CD14-positive monocyte (primary cell): Measurements from ENCODE around the gene IER3IP1. TPM values are rescaled to one million over a fixed set of nuclear protein-coding genes. Genes with fewer than 3 reads are reported as not detected.
A peak's percentile ranks its signal among the peaks of the same experiment; 100 is the strongest.
"Not testable (repeated sequence)": the region's sequence is repeated elsewhere in the genome, so short reads cannot be mapped to it uniquely, and the experiment has no call there.

Source experiments
- DNase-seq, 3 donors: peaks; one replicate each; pipeline ENCODE4 v3.0.0-alpha.2; 2011 to 2022
- H2AFZ ChIP-seq: 2 replicates; pipeline ENCODE4 v1.6.0; 2012; ENCODE audit warnings: mild to moderate bottlenecking, low read depth, low read length, inconsistent platforms; ENCODE audit not compliant: insufficient read depth, poor library complexity, severe bottlenecking
- H3K27ac ChIP-seq, 2 donors: 1 replicate in 1 of 2; 2 replicates in 1 of 2; pipeline ENCODE4 v1.5.1; 2012 to 2013; ENCODE audit warnings: low read length in 2 of 2, control low read depth in 1 of 2, inconsistent platforms in 1 of 2, low read depth in 1 of 2, mild to moderate bottlenecking in 1 of 2
- H3K27me3 ChIP-seq, 2 donors: one replicate each; pipeline versions ENCODE4 v1.6.0 to v1.6.1; 2011 to 2013; ENCODE audit warnings: low read length in 2 of 2; ENCODE audit not compliant: control insufficient read depth in 2 of 2, insufficient read depth in 2 of 2
- H3K36me3 ChIP-seq, 2 donors: replicated peaks in 1 of 2; 1 replicate in 1 of 2; 2 replicates in 1 of 2; pipeline versions ENCODE4 v1.5.1 to v1.6.1; 2012 to 2013; ENCODE audit warnings: low read length in 2 of 2, control low read depth in 1 of 2, inconsistent platforms in 1 of 2, mild to moderate bottlenecking in 1 of 2; ENCODE audit not compliant: insufficient read depth in 2 of 2, control insufficient read depth in 1 of 2
- H3K4me1 ChIP-seq, 2 donors: 1 replicate in 1 of 2; 2 replicates in 1 of 2; pipeline versions ENCODE4 v1.5.1 to v1.6.1; 2012 to 2013; ENCODE audit warnings: low read length in 2 of 2, control low read depth in 1 of 2, inconsistent platforms in 1 of 2, mild to moderate bottlenecking in 1 of 2, moderate library complexity in 1 of 2; ENCODE audit not compliant: insufficient read depth in 2 of 2, control insufficient read depth in 1 of 2
- H3K4me2 ChIP-seq: replicated peaks from 2 replicates; pipeline ENCODE3; 2012; ENCODE audit warnings: low read length, moderate library complexity, mild to moderate bottlenecking; ENCODE audit not compliant: poor library complexity, severe bottlenecking; ENCODE audit errors: extremely low read depth
- H3K4me3 ChIP-seq, 3 experiments: fragments of 200-600 bp in 1 of 3; sonication (generic) in 1 of 3; replicated peaks in 1 of 3; 1 replicate in 2 of 3; 2 replicates in 1 of 3; pipeline ENCODE4 v1.5.1; 2011 to 2013; ENCODE audit warnings: low read length in 3 of 3, mild to moderate bottlenecking in 3 of 3, control low read depth in 2 of 3, low read depth in 2 of 3, inconsistent platforms in 1 of 3, moderate library complexity in 1 of 3
- H3K79me2 ChIP-seq: 2 replicates; pipeline ENCODE4 v1.6.0; 2012; ENCODE audit warnings: mild to moderate bottlenecking, control low read depth, inconsistent platforms, low read length, moderate library complexity; ENCODE audit not compliant: insufficient read depth
- H3K9ac ChIP-seq: 2 replicates; pipeline ENCODE4 v1.6.0; 2017; ENCODE audit warnings: low read length, mild to moderate bottlenecking; ENCODE audit not compliant: insufficient read depth, poor library complexity, severe bottlenecking
- H3K9me3 ChIP-seq, 2 donors: replicated peaks in 1 of 2; 1 replicate in 1 of 2; 2 replicates in 1 of 2; pipeline versions ENCODE4 v1.5.1 to v1.6.1; 2012 to 2013; ENCODE audit warnings: low read length in 2 of 2, control low read depth in 1 of 2; ENCODE audit not compliant: control insufficient read depth in 1 of 2, insufficient read depth in 1 of 2
- H4K20me1 ChIP-seq: 2 replicates; pipeline ENCODE4 v1.6.0; 2012; ENCODE audit warnings: mild to moderate bottlenecking, low read length, control low read depth, moderate library complexity; ENCODE audit not compliant: insufficient read depth
- H3K27ac Mint-ChIP-seq, 7 donors: one replicate each; pipeline ENCODE4 v1.8.0; 2020; ENCODE audit warnings: mild to moderate bottlenecking in 7 of 7, mixed read lengths in 7 of 7, moderate library complexity in 6 of 7, inconsistent platforms in 2 of 7
- H3K27me3 Mint-ChIP-seq, 3 donors: one replicate each; pipeline ENCODE4 v1.8.0; 2021 to 2022; ENCODE audit warnings: low read depth in 3 of 3, mild to moderate bottlenecking in 3 of 3, mixed read lengths in 3 of 3, moderate library complexity in 3 of 3, inconsistent platforms in 1 of 3
- H3K36me3 Mint-ChIP-seq, 2 donors: one replicate each; pipeline ENCODE4 v1.8.0; 2020; ENCODE audit warnings: mixed read lengths in 2 of 2, inconsistent platforms in 1 of 2, mild to moderate bottlenecking in 1 of 2
- H3K4me1 Mint-ChIP-seq: one replicate; pipeline ENCODE4 v1.8.0; 2020; ENCODE audit warnings: mild to moderate bottlenecking, mixed read lengths
- H3K4me3 Mint-ChIP-seq, 2 donors: one replicate each; pipeline ENCODE4 v1.8.0; 2020; ENCODE audit warnings: mild to moderate bottlenecking in 2 of 2, mixed read lengths in 2 of 2, moderate library complexity in 1 of 2
- H3K9me3 Mint-ChIP-seq, 7 donors: one replicate each; pipeline ENCODE4 v1.8.0; 2020 to 2022; ENCODE audit warnings: mixed read lengths in 7 of 7, mild to moderate bottlenecking in 6 of 7, moderate library complexity in 6 of 7, inconsistent platforms in 2 of 7
- CTCF ChIP-seq: fragments of 200-600 bp; IDR thresholded peaks from one replicate; pipeline ENCODE4 v1.8.0; 2022; ENCODE audit warnings: antibody characterized with exemption, mild to moderate bottlenecking
- WGBS: methylation state at CpG from one replicate; pipeline ENCODE4 v1.1.5; 2013; ENCODE audit warnings: missing lambda C conversion rate; ENCODE audit not compliant: insufficient coverage; 5-methylcytosine and 5-hydroxymethylcytosine counted together
- intact Hi-C, 2 donors: fragments of 100-400 bp; cut with micrococcal nuclease; formaldehyde crosslinking; loops; one replicate each; pipeline versions ENCODE4 v1.15.0 to v1.15.1; 2023
- polyA plus RNA-seq, 3 donors: library from polyadenylated mRNA; depleted of rRNA in 1 of 3; unstranded in 2 of 3; stranded (reverse) in 1 of 3; fragments of 300-500 nt in 2 of 3; fragments of >200 nt in 1 of 3; fragmentation: Illumina TruSeq in 2 of 3; gene quantifications; 1 replicate in 2 of 3; 2 replicates in 1 of 3; pipeline ENCODE4 v1.2.3, GENCODE V29; 2012 to 2021

The IER3IP1 gene
- polyA plus RNA-seq, 3 donors = 3.8 to 17.2 (median 14.4) TPM

GRCh38 chr18:47203626-47204464 is 27.7 kb upstream of the IER3IP1 start:
- no peaks in the 10 kb centered on the region for H3K4me1 Mint-ChIP-seq
- H3K9me3 ChIP-seq = no peaks in the 10 kb centered on the region
- no peaks in the 10 kb centered on the region for H3K79me2 ChIP-seq
- H3K27me3 Mint-ChIP-seq = peaks cover 2 to 15% (median 8%) of the 10 kb centered on the region in 3 donors
- intact Hi-C loops = loop anchor here (2.0 to 10.0 kb wide), 2 partner anchors 99 to 103 kb away; no protein-coding TSS in a partner anchor
- WGBS = 80% methylated on average over 1 of the region's 3 CpGs
- H3K9me3 Mint-ChIP-seq = peaks cover 0 to 3% (median 0%) of the 10 kb centered on the region in 7 donors
- H3K36me3 Mint-ChIP-seq = no peaks in the 10 kb centered on the region
- no peak overlapping the region for H3K4me3 Mint-ChIP-seq
- no peak overlapping the region for H3K27ac ChIP-seq
- H3K27me3 ChIP-seq = peaks cover 2 to 5% of the 10 kb centered on the region in 2 donors
- H3K4me1 ChIP-seq = no peaks in the 10 kb centered on the region
- no peak overlapping the region for H3K4me2 ChIP-seq
- H2AFZ ChIP-seq = no peak overlapping the region
- H4K20me1 ChIP-seq = no peaks in the 10 kb centered on the region
- TF ChIP-seq CTCF = no peak
- H3K27ac Mint-ChIP-seq = no peak overlapping the region
- no peak overlapping the region for H3K4me3 ChIP-seq
- H3K9ac ChIP-seq = no peak overlapping the region
- no peak for DNase-seq
- no peaks in the 10 kb centered on the region for H3K36me3 ChIP-seq

- intact Hi-C loops, H3K4me3 Mint-ChIP-seq, H3K79me2 ChIP-seq, H3K36me3 ChIP-seq, H3K27me3 ChIP-seq, H2AFZ ChIP-seq, H3K27ac ChIP-seq, H3K4me2 ChIP-seq, H3K9ac ChIP-seq, H3K4me1 Mint-ChIP-seq, H3K36me3 Mint-ChIP-seq, H3K9me3 ChIP-seq, H3K4me1 ChIP-seq, DNase-seq, H3K4me3 ChIP-seq, H4K20me1 ChIP-seq: not testable (repeated sequence)
- Mint-ChIP-seq H3K27me3 (peaks cover 9 to 21% (median 14%) of the 10 kb centered on the region in 3 donors), H3K9me3 (peaks cover 1 to 10% (median 6%) of the 10 kb centered on the region in 7 donors), H3K27ac (peak overlapping the region in 1 of 7 donors; percentile 17)
- WGBS = no CpG with 5 or more reads among the region's 3 CpGs
Measured at GRCh38 chr18:47195961-47196360, 19.8 kb upstream of the IER3IP1 start.
